Stimulated activated memory B cell treated with anti-CD40 and anti-IgM and Interleukin-4, amounts not matched to agents 10 μg/mL and 1 μg/mL and 100 μg/mL, for 72 hours (primary cell): Measurements from ENCODE around the gene WDR36.

Source experiments
- ATAC-seq: fragments of 150-1000 bp; cut with Tn5 transposase; 2 replicates; pipeline ENCODE4 v1.10.0; 2021
- H3K27ac Mint-ChIP-seq: one replicate; pipeline ENCODE4 v1.8.0; 2022; ENCODE audit warnings: mild to moderate bottlenecking, mixed read lengths
- H3K27me3 Mint-ChIP-seq: one replicate; pipeline ENCODE4 v1.8.0; 2022; ENCODE audit warnings: mixed read lengths
- H3K36me3 Mint-ChIP-seq: one replicate; pipeline ENCODE4 v1.8.0; 2022; ENCODE audit warnings: mixed read lengths
- H3K4me1 Mint-ChIP-seq: one replicate; pipeline ENCODE4 v1.8.0; 2022; ENCODE audit warnings: mixed read lengths
- H3K4me3 Mint-ChIP-seq: one replicate; pipeline ENCODE4 v1.8.0; 2022; ENCODE audit warnings: mild to moderate bottlenecking, moderate library complexity, mixed read lengths
- H3K9me3 Mint-ChIP-seq: one replicate; pipeline ENCODE4 v1.8.0; 2022; ENCODE audit warnings: mixed read lengths

WDR36 gene

DNA sequence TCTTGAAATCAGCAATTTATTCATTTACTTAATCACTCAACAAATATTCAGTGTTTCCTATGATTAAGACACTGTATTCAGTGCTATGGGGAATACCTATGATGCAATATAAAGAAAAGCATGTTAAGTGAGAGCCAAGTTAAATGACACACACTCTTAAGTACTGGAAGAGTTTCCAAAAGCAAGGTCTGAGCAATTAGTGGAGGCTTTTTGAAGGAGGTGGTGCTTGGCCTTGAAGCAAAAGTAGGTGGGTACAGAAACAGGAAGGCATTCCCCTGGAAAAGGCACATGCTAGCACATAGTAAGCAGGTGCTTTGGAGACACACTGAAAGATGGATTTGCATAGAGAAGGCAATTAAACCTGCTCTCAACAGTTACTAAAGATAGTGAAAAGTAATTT lies 16.6 kb upstream of the WDR36 start:
- Mint-ChIP-seq H3K4me3 (no peak overlapping the region), H3K27ac (no peak overlapping the region), H3K4me1 (peaks cover 20% of the 10 kb centered on the region), H3K36me3 (no peaks in the 10 kb centered on the region), H3K27me3 (peaks cover 77% of the 10 kb centered on the region), H3K9me3 (no peaks in the 10 kb centered on the region)
- no peak for ATAC-seq

DNA sequence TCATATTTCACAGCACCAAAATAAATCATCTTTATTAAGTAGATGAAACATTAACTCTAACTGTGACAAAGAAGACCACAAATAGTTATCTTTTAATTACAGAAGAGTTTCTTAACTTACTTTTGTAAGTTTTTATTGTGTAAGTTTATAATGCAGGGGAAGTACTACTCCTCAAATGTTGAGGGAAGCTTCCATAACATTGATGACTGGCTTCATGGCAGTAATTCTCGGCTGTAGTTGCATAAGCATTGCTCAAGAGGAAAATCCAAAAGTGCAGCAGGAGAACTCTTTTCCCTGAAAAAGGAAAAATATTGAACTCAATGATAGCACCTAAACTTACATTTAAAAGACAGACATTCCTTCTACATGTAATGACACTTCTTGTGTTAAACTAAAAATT lies 16.1 kb upstream of the WDR36 start:
- Mint-ChIP-seq H3K4me3 (no peak overlapping the region), H3K27me3 (peaks cover 75% of the 10 kb centered on the region), H3K4me1 (peaks cover 14% of the 10 kb centered on the region), H3K9me3 (no peaks in the 10 kb centered on the region), H3K36me3 (no peaks in the 10 kb centered on the region), H3K27ac (no peak overlapping the region)
- ATAC-seq, result no peak

DNA sequence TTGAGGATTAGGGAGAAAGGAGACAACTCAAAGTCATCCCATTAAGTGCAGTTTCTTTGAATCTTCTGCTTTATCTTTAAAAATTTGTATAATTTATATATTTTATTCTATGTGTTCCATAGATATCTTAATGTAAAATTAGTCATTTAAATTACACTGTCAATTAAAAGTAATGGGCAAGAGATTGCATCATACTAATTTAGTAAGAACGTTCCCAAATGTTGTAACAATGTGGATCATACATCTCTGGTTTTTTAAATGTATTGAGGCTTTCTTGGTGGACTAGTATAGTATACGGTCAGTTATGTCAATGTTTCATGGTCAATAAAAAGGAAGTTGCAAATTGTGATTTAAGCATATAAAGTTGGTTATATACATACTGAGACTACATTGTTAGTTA lies 14.5 kb upstream of the WDR36 start:
- no peak for ATAC-seq
- H3K4me3 Mint-ChIP-seq, result no peak overlapping the region
- H3K9me3 Mint-ChIP-seq, result no peaks in the 10 kb centered on the region

GRCh38 chr5:111079846-111080245 lies 12.3 kb upstream of the WDR36 start:
- Mint-ChIP-seq H3K27ac (no peak overlapping the region), H3K9me3 (no peaks in the 10 kb centered on the region), H3K27me3 (peaks cover 59% of the 10 kb centered on the region), H3K4me3 (no peak overlapping the region), H3K4me1 (peaks cover 7% of the 10 kb centered on the region), H3K36me3 (no peaks in the 10 kb centered on the region)
- ATAC-seq, result no peak

More for the DNA sequence above, 14.5 kb upstream of the WDR36 start:
- Mint-ChIP-seq H3K4me1 (peaks cover 10% of the 10 kb centered on the region), H3K27ac (no peak overlapping the region), H3K27me3 (peaks cover 73% of the 10 kb centered on the region), H3K36me3 (no peaks in the 10 kb centered on the region)

DNA sequence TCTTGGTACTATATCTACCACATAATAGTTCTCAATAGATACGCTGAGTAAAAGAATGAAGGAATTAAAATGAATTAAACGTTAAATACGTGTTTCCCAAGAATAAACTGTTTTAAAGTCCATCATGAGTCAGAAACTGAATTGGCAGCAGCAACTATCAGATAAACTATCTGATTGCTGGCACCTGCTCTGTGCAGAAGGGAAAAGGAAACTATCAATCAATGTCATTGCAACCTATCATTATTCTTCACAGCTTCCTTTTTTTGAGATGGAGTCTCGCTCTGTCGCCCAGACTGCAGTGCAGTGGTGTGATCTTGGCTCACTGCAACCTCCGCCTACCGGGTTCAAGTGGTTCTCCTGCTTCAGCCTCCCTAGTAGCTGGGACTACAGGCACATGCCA lies 8.8 kb upstream of the WDR36 start:
- peaks cover 7% of the 10 kb centered on the region for H3K4me1 Mint-ChIP-seq

GRCh38 chr5:111095982-111096381 lies 3.8 kb downstream of the WDR36 start:
- H3K4me1 Mint-ChIP-seq, result peaks cover 54% of the 10 kb centered on the region
- H3K9me3 Mint-ChIP-seq, result no peaks in the 10 kb centered on the region
- H3K27me3 Mint-ChIP-seq, result peaks cover 2% of the 10 kb centered on the region
- peaks cover 21% of the 10 kb centered on the region for H3K36me3 Mint-ChIP-seq
- ATAC-seq, result no peak
- H3K4me3 Mint-ChIP-seq, result no peak overlapping the region
- no peak overlapping the region for H3K27ac Mint-ChIP-seq

More for the DNA sequence above, 8.8 kb upstream of the WDR36 start:
- ATAC-seq, result no peak
- Mint-ChIP-seq H3K27ac (no peak overlapping the region), H3K27me3 (peaks cover 35% of the 10 kb centered on the region), H3K36me3 (no peaks in the 10 kb centered on the region), H3K9me3 (no peaks in the 10 kb centered on the region), H3K4me3 (no peak overlapping the region)

GRCh38 chr5:111099058-111099778 lies 7.1 kb downstream of the WDR36 start:
- Mint-ChIP-seq H3K4me1 (peaks cover 29% of the 10 kb centered on the region), H3K9me3 (no peaks in the 10 kb centered on the region), H3K27ac (no peak overlapping the region), H3K4me3 (no peak overlapping the region), H3K36me3 (peaks cover 42% of the 10 kb centered on the region), H3K27me3 (no peaks in the 10 kb centered on the region)
- no peak for ATAC-seq

GRCh38 chr5:111106320-111106948 lies 14.3 kb downstream of the WDR36 start:
- no peak for ATAC-seq
- H3K36me3 Mint-ChIP-seq, result peaks cover 52% of the 10 kb centered on the region
- no peak overlapping the region for H3K27ac Mint-ChIP-seq

DNA sequence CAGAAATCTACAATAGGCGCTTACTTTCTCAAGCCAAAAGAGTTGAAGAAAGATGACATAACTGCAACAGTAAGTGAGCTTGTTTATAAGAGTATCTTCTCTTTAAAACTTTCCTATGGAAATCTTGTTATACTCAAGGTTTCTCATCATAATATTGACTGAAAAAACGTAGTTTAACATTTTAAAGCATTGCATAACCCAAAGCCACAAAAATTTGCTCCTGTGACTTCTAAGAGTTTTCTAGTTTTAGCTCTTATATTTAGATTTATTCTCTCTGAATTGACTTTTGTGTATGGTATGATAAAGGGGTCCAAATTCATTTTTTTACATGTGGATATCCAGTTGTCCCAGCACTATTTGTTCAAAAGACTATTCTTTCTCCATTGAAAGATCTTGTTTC lies 15.2 kb downstream of the WDR36 start:
- H3K27me3 Mint-ChIP-seq, result no peaks in the 10 kb centered on the region
- H3K36me3 Mint-ChIP-seq, result peaks cover 55% of the 10 kb centered on the region
- no peak for ATAC-seq
- H3K27ac Mint-ChIP-seq, result no peak overlapping the region
- no peaks in the 10 kb centered on the region for H3K4me1 Mint-ChIP-seq
- no peak overlapping the region for H3K4me3 Mint-ChIP-seq
- H3K9me3 Mint-ChIP-seq, result no peaks in the 10 kb centered on the region

More at GRCh38 chr5:111106320-111106948, 14.3 kb downstream of the WDR36 start:
- H3K27me3 Mint-ChIP-seq, result no peaks in the 10 kb centered on the region
- H3K9me3 Mint-ChIP-seq, result no peaks in the 10 kb centered on the region
- no peaks in the 10 kb centered on the region for H3K4me1 Mint-ChIP-seq
- no peak overlapping the region for H3K4me3 Mint-ChIP-seq

- Mint-ChIP-seq H3K27ac (no peak overlapping the region), H3K36me3 (peaks cover 31% of the 10 kb centered on the region), H3K27me3 (no peaks in the 10 kb centered on the region), H3K4me3 (no peak overlapping the region), H3K9me3 (no peaks in the 10 kb centered on the region), H3K4me1 (peaks cover 10% of the 10 kb centered on the region)
- ATAC-seq, result no peak
Measured at GRCh38 chr5:111111956-111112355, 19.8 kb downstream of the WDR36 start.

DNA sequence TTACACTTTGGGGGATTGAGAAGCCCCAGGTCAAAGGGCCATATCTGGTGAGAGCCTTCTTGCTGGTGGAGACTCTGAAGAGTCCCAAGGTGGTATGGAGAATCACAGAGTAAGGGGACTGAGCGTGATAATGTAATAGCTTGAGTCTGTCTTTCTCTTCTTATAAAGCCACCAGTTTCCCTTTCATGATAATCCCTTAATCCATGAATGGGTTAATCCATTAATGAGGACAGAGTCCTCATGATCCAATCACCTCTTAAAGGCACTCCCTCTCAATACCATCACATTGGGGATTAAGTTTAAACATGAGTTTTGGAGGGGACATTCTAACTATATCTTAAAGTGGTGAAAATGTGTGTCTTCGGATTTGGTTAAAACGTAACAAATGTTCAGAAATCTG lies 21.5 kb downstream of the WDR36 start:
- Mint-ChIP-seq H3K4me3 (no peak overlapping the region), H3K27me3 (no peaks in the 10 kb centered on the region), H3K36me3 (peaks cover 36% of the 10 kb centered on the region), H3K4me1 (peaks cover 10% of the 10 kb centered on the region), H3K9me3 (no peaks in the 10 kb centered on the region), H3K27ac (peak overlapping the region; percentile 42)
- ATAC-seq, result no peak

- Mint-ChIP-seq H3K36me3 (peaks cover 42% of the 10 kb centered on the region), H3K27me3 (no peaks in the 10 kb centered on the region), H3K9me3 (no peaks in the 10 kb centered on the region), H3K4me1 (peaks cover 10% of the 10 kb centered on the region), H3K4me3 (no peak overlapping the region), H3K27ac (no peak overlapping the region)
- ATAC-seq, result no peak
Measured at GRCh38 chr5:111115229-111115628, 23.1 kb downstream of the WDR36 start.

DNA sequence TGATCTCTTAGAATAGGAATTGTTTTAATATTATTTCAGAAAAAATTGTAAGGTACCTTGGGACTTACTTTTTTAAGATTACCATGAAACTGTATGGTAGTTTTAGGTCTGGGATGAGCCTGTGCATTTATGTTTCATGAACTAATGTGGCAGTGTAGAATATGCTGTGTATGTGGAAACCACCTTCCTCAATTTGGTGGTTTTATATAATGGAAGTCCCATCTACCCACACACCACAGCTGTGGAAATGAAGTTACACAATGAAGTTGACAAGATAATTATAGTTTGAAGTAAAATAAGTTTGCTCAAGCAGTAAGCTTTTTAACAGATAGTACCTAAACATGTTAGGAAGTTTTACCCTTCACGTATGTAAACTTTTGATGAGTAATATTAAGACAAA lies 24.4 kb downstream of the WDR36 start:
- no peak for ATAC-seq

GRCh38 chr5:111117136-111117535 lies 25.0 kb downstream of the WDR36 start:
- ATAC-seq, result no peak

More for the DNA sequence above, 24.4 kb downstream of the WDR36 start:
- no peaks in the 10 kb centered on the region for H3K27me3 Mint-ChIP-seq
- H3K4me1 Mint-ChIP-seq, result peaks cover 10% of the 10 kb centered on the region
- no peak overlapping the region for H3K27ac Mint-ChIP-seq
- no peaks in the 10 kb centered on the region for H3K9me3 Mint-ChIP-seq
- peaks cover 55% of the 10 kb centered on the region for H3K36me3 Mint-ChIP-seq
- no peak overlapping the region for H3K4me3 Mint-ChIP-seq

GRCh38 chr5:111119221-111119620 lies 27.1 kb downstream of the WDR36 start:
- Mint-ChIP-seq H3K27ac (no peak overlapping the region), H3K4me3 (no peak overlapping the region), H3K9me3 (no peaks in the 10 kb centered on the region), H3K4me1 (peaks cover 2% of the 10 kb centered on the region), H3K27me3 (no peaks in the 10 kb centered on the region), H3K36me3 (peaks cover 50% of the 10 kb centered on the region)
- ATAC-seq, result no peak

More at GRCh38 chr5:111117136-111117535, 25.0 kb downstream of the WDR36 start:
- no peak overlapping the region for H3K27ac Mint-ChIP-seq
- H3K9me3 Mint-ChIP-seq, result no peaks in the 10 kb centered on the region
- peaks cover 10% of the 10 kb centered on the region for H3K4me1 Mint-ChIP-seq
- H3K4me3 Mint-ChIP-seq, result no peak overlapping the region
- H3K36me3 Mint-ChIP-seq, result peaks cover 56% of the 10 kb centered on the region
- H3K27me3 Mint-ChIP-seq, result no peaks in the 10 kb centered on the region

GRCh38 chr5:111119856-111120255 lies 27.7 kb downstream of the WDR36 start:
- no peak overlapping the region for H3K27ac Mint-ChIP-seq
- H3K36me3 Mint-ChIP-seq, result peaks cover 48% of the 10 kb centered on the region

More at GRCh38 chr5:111119856-111120255, 27.7 kb downstream of the WDR36 start:
- Mint-ChIP-seq H3K9me3 (no peaks in the 10 kb centered on the region), H3K27me3 (no peaks in the 10 kb centered on the region), H3K4me1 (no peaks in the 10 kb centered on the region), H3K4me3 (no peak overlapping the region)
- ATAC-seq, result peak; percentile 27
